ENCODE data around the gene TSHZ2. TPM values are rescaled to one million over a fixed set of nuclear protein-coding genes. Genes with fewer than 3 reads are reported as not detected.

The TSHZ2 gene
- polyA plus RNA-seq, 1 donor from 2014 or later: 4.6 TPM

DNA sequence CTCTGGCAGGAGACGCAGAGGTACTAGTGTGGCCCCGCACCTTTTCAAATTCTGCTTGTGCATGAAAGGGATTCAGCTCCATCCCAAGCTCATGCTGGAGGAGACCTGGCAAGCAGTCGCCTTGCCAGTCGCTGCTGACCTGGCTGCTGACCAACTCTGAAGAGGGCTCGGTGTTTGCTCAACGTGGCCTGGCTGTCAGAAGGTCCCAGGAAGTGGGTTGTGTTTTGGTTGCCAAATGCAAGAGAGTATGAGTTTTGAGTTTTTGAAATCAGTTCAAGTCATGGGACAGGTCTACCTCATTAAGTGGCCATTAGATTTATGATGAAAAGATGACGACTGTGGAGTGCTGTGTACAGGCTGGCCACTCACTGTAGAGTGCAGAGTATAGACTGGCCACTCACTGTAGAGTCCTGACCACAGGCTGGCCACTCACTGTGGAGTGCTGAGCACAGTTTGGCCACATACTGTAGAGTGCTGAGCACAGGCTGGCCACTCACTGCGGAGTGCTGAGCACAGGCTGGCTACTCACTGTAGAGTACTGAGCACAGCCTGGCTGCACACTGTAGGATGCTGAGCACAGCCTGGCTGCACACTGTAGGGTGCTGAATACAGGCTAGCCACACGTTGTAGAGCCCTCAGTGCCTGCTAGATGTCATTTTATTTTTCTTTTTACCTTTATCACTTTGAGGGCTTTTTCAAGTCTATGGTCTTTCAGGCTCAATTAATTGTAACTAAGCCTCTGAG lies 427.6 kb downstream of the TSHZ2 start (continued):
- TF ChIP-seq, protein P1, sequence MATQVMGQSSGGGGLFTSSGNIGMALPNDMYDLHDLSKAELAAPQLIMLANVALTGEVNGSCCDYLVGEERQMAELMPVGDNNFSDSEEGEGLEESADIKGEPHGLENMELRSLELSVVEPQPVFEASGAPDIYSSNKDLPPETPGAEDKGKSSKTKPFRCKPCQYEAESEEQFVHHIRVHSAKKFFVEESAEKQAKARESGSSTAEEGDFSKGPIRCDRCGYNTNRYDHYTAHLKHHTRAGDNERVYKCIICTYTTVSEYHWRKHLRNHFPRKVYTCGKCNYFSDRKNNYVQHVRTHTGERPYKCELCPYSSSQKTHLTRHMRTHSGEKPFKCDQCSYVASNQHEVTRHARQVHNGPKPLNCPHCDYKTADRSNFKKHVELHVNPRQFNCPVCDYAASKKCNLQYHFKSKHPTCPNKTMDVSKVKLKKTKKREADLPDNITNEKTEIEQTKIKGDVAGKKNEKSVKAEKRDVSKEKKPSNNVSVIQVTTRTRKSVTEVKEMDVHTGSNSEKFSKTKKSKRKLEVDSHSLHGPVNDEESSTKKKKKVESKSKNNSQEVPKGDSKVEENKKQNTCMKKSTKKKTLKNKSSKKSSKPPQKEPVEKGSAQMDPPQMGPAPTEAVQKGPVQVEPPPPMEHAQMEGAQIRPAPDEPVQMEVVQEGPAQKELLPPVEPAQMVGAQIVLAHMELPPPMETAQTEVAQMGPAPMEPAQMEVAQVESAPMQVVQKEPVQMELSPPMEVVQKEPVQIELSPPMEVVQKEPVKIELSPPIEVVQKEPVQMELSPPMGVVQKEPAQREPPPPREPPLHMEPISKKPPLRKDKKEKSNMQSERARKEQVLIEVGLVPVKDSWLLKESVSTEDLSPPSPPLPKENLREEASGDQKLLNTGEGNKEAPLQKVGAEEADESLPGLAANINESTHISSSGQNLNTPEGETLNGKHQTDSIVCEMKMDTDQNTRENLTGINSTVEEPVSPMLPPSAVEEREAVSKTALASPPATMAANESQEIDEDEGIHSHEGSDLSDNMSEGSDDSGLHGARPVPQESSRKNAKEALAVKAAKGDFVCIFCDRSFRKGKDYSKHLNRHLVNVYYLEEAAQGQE (IDR thresholded peaks at IDR 0.05; ENCODE audit: borderline replicate concordance): no peak

DNA sequence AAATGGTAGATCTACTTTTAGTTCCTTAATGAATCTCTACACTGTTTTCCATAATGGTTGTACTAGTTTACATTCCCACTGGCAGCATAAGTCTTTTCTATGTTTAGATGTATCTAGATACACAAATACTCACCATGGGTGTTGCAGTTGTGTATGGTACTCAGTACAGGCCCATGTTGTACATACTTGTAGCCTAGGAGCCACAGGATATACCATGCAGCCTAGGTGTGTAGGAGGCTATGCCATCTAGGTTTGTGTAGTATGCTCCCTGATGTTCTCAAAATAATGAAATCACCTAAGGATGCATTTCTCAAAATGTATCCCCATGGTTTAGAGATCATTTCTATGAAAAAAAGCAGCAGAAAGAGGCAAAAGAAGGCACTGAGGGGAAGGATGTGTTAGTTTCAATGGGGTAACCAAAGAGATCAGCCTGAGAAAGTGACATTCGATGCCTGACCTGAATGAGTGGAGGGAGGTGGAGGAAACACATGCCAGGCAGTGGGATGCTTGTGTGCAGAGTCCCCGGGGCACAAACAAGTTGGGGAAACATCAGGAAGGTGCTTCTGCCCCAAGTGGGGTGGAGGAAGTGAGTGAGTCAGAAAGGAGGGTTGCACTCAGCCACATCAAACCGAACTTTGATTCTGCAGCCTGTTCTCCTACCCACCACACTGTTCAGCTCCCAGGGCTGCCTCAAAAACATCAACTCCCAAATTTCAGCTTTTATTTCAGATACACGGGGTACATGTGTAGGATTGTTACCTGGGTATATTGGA lies 430.3 kb downstream of the TSHZ2 start:
- no peak overlapping the region for H3K4me2 ChIP-seq (ENCODE audit: low read length)
- TF ChIP-seq, protein P2, sequence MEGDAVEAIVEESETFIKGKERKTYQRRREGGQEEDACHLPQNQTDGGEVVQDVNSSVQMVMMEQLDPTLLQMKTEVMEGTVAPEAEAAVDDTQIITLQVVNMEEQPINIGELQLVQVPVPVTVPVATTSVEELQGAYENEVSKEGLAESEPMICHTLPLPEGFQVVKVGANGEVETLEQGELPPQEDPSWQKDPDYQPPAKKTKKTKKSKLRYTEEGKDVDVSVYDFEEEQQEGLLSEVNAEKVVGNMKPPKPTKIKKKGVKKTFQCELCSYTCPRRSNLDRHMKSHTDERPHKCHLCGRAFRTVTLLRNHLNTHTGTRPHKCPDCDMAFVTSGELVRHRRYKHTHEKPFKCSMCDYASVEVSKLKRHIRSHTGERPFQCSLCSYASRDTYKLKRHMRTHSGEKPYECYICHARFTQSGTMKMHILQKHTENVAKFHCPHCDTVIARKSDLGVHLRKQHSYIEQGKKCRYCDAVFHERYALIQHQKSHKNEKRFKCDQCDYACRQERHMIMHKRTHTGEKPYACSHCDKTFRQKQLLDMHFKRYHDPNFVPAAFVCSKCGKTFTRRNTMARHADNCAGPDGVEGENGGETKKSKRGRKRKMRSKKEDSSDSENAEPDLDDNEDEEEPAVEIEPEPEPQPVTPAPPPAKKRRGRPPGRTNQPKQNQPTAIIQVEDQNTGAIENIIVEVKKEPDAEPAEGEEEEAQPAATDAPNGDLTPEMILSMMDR (IDR thresholded peaks at IDR 0.05; ENCODE audit: poor library complexity, severe bottlenecking): no peak
- no peak for TF ChIP-seq POLR2AphosphoS5 (IDR thresholded peaks at IDR 0.05)
- TF ChIP-seq, protein P1 (IDR thresholded peaks at IDR 0.05; ENCODE audit: borderline replicate concordance): no peak
- no peak for TF ChIP-seq TAF1 (IDR thresholded peaks at IDR 0.05; ENCODE audit: low read depth)
- TF ChIP-seq EP300 (conservative IDR thresholded peaks at IDR 0.05; ENCODE audit: poor library complexity, severe bottlenecking): no peak
- no peak for TF ChIP-seq MXI1 (conservative IDR thresholded peaks at IDR 0.05; ENCODE audit: poor library complexity, severe bottlenecking)
- no peak for TF ChIP-seq RAD21 (conservative IDR thresholded peaks at IDR 0.05)
- TF ChIP-seq EZH2 (IDR thresholded peaks at IDR 0.05; ENCODE audit: borderline replicate concordance, insufficient read depth, low read length, poor library complexity, severe bottlenecking): no peak
- no peak for TF ChIP-seq SMC3 (conservative IDR thresholded peaks at IDR 0.05; ENCODE audit: poor library complexity)

More for the DNA sequence above, 430.3 kb downstream of the TSHZ2 start:
- Histone ChIP-seq H3K9me3 (ENCODE audit: low read length) (no peaks in the 10 kb centered on the region), H3K36me3 (ENCODE audit: insufficient read depth, low read length) (no peaks in the 10 kb centered on the region), H3K9me2 (ENCODE audit: insufficient read depth, low read length) (no peaks in the 10 kb centered on the region), H2AFZ (ENCODE audit: low read depth, low read length) (no peak overlapping the region), H3F3A (ENCODE audit: insufficient read depth, low read length, poor library complexity, severe bottlenecking) (no peaks in the 10 kb centered on the region), H3K27me3 (ENCODE audit: insufficient read depth, low read depth, low read length) (no peaks in the 10 kb centered on the region), H4K20me1 (ENCODE audit: insufficient read depth) (no peaks in the 10 kb centered on the region), H3K79me2 (replicated peaks; ENCODE audit: insufficient read depth, low read length) (no peaks in the 10 kb centered on the region), H3K27ac (ENCODE audit: low read length) (no peak overlapping the region), H3K4me3 (ENCODE audit: low read length) (no peak overlapping the region), H3K9ac (ENCODE audit: low read length) (no peak overlapping the region)
